Hematopoietic multipotent progenitor cell treated with erythropoietin and hydrocortisone succinate and interleukin-3 and kit ligand, for 6 days (in vitro differentiated cells): ENCODE measurements around the gene DOK7.

Experiments used
- DNase-seq: peaks from one replicate; pipeline ENCODE4 v3.0.0-alpha.2; 2015

Gene DOK7

DNA sequence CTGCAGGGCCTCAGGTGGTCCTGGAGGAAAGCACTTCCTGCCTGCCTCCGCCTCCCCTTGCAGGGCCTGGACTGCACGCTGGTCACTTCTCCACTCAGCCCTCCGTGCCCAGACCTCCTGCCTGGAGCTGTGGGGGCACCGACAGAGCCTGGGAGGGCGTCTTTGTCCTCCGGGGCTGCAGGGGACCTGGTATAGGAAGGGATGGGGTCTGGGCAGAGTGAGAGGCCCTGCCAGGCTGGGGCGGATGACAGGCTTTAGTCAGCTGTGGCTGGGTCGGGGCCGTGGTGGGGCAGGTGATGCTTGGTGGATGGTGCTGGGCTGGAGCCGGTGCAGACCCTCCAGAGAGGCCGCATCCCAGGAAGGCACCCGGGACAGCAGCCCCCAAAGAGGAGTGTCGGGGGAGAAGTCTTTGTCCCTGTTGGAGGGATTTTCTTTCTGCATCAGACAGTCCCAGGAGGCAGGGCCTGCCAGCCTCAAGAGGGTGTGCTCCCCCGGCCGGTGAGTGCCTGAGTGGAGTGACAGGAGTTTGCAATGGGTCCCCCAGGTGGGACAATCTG lies 1.3 kb downstream of the DOK7 start:
- no peak for DNase-seq

DNA sequence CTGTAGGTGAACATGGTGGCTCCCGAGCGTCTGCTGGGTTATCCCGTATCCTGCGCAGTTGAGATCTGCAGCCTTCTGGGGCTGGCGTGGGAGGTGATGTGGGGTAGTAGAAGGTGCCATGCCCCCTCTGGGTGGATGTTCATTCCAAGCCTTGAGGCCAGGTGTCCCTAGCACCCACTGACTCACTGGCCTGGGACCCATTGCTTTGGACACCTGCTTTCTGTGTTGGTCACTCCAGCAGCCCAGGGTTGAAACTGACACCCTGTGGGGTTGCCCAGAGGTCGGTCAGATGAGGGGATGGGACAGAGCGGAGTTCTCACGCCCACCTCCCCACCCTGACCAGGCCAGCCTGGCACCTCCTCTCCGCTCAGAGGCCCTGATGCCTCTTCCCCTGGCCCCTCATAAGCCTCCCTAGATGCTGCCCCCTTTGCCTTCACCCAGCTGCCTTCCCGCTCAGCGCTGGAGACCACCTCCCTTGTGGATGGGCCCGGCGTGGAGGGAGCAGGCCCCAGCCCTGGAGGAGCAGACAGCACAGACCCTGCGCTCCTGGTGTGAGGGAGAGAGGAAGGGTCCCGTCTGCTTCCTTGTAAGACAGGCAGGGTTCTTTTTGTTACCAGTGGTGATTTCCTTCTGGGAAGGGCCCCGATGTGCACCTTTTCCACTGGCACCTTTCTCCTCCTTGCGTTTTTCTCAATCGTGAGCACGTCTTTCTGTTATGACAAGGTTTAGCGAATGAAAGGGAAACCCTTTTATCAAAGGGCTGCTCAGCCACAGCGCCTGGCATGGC lies 2.0 kb downstream of the DOK7 start:
- DNase-seq: no peak

DNA sequence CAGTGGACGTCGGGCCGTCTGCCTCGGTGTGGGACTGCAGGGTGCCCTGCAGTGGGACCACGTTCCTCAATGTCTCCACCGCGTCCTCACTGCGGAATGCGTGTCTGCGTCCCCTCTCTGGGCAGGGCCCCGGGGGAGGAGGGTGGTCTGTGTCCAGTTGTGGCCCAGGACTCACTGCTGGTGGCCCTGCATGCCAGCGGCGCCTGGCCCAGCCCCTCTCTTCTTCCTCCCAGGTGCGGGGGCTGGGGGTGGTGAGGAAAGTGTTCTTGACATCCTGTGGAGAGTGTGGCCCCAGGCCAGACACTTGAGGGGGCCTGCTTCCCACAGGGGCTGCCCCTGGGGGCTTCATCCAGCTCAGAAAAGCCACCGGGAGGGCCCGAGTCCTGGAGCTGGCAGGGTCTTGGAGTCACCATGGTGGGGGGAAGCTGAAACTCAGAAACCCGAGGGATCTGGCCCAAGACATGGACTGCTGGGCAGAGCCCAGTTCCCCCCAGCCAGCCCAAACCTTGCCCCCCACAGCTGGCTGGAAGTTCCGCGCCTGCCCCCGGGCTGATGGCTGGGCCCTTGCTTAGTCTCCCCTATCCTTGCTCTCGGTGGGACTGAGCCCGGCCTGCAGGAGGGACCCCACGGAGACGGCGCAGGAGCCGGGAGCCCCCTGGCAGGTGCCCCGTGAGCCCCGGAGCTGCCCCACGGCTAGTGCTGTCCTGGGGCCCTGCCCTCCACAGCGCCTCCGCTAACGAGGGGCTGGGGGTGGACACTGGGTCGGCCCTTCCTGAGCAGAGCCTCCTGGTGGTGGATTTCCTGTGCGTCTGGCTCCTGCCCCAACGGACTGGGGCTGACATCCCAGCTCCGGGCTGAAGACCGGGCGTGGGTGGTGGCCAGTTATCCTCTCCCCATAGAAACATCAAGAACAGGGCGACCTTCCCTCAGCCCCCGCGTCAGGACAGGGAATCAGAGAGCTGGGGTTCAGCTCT lies 2.9 kb downstream of the DOK7 start:
- DNase-seq: no peak

DNA sequence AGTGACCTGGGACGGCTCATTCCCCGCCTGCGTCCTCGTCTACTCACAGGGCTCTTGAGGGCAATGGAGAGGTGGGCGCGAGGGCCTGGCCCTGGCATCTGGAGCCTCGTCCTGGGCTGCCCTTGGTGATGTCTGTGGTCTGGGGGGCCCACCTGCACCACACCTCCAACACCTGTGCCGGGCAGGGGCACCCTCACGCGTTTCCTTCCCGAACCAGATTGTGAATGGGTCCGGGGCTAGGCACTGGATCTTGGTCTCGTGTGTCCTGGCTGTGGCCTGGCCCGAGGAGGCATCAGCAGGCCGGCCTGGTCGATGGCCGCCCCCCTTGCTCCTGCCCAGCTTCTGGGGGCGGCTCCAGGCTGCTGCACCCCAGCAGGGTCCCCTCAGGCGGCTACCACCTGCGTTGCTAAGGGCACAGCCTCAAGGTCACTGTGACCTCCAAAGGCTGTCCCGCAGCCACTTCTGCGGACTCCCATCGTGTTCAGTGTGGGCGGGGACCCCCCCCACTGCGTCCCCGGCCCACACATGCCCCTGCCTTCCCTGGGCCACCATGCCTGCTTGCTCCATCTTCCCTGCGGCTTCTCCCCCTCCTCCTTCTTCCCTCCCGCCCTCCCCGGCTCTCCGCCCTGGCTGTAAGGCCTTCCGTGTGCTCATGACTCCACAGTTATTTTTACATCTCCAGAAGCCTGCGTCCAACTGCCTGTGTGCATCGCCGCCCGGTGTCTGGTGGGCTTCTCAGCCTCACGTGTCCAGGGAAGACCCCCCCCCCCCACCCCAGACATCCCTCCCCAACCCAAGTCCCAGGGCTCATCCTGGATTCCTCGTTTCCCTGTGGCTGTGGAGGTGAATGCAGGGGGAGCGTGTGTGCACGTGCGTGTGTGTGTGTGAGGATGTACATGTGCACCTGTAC lies 3.8 kb downstream of the DOK7 start:
- DNase-seq: no peak

DNA sequence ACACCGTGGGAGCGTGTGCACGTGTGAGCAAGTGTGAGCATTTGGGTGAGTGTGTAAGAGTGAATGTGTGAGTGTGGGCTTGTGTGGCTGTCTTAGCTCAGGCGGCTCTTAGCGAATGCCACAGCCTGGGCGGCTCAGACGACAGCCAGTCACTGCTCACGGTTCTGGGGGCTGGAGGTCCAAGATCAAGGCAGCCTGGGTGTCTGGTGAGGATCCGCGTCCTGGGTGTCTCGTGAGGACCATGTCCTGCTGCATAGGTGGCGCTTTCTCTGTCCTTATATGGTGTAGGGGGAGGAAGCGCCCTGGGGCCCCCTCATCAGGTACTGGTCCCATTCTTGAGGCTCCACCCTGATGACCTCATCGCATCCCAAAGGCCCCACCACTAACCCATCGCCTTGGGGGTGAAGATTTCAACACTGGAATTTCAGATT lies 4.5 kb downstream of the DOK7 start:
- DNase-seq: no peak

DNA sequence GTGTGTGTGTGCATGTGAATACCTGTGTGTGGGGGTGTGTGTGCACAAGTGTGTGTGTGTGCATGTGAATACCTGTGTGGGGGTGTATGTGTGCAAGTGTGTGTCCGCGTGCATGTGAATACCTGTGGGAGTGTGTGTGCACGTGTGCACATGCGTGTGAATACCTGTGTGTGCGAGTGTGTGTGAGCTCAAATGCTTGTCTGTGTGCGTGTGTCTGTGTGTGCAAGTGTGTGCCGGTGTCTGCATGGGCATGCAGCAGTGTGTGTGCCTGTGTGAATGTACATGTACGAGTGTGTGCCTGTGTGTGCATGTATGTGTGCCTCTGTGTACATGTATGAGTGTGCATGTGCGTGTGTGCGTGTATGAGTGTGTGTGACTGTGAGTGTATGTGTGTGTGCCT lies 5.0 kb downstream of the DOK7 start:
- DNase-seq: no peak

DNA sequence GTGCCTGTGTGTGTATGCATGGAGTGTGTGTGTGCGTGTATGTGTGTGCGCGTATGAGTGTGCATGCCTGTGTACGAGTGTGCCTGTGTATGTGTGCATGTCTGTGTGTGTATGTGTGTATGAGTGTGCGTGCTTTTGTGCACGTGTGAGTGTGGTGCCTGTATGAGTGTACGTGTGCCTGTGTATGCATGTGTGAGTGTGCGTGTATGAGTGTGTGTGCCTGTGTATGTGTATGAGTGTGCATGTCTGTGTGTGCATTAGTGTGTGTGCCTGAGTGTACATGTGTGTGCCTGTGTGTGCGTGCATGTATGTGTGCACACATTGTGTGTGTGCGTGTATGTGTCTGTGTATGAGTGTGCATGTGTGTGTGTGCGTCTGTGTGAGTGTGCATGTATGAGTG lies 5.7 kb downstream of the DOK7 start:
- DNase-seq: no peak

DNA sequence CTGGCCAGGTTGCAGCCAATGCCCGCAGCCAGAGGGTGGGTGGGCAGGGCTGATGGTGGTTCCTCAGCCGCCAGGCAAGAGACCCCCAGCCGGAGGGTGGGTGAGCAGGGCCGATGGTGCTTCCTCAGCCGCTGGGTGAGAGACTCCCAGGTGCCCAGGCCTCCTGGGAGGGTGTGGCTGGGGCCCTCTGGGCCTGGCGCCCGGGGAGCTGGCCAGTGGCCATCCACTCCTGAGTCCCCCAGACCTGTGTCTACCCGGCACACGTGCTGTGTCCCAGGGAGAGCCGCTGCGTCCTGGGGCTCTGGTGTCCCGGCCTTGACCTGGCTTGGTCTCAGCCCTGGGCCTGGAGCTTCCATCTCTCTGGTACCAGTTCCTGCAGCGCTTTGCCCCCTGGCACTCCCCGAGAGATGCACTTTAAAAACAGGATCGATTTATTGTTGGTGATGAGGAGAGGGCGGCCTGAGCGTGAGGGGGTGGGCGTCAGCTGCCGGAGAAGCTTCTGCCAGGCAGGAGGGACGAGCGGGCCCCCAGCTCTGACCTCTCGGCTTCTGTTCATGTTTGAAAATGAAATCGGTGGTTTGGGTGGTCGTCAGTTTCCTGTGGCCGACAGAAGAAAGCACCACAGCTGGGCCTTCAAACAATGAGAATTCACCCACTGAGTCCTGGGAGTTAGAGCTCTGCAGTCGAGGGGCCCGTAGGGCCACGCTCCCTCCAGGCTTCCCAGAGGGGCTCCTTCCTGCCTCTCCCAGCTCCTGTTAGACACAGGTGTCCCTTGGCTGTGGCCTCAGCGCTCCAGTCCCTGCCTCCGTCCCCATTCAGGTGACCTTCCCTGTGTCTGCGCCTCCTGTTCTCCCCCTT lies 6.5 kb downstream of the DOK7 start:
- DNase-seq: no peak

DNA sequence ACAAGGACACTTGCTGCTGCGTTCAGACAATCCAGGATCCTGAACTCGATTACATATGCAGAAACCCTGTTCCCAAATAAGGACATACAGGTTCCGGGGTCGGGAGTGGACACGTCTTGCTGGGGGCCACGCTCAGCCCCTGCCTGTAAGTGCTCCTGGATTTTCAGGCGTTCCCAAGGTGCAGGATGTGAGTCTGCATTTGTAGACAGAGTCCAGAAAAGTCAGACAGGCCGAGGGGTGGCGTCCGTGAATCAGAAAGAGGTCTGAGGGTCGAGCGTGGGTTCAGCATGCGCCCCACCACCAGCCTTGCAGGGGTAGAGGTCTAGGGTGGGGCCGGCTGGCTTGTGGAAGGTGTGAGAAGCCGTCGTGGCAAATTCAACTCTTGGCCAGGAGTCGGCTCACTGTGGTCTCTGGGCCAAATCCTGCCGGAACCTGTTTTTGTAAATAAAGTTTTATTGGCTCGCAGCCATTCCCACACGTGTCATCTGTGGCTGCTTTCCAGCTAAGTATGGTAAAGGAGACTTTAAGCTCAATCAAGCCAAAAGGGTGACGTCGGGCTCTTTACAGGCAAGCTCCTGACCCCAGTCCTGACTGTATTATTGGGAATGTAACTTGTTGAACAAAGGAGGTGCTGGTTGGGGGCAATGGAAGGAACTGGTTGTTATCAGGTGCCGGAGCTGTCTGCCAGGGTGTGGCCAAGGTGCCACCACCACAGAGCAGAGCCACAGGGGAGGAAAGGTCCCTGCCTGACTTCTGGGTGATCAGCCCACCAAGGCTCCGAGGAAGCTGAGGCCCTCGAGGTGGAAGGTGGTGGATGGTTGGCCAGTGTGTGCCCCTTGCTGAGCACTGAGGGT lies 7.4 kb downstream of the DOK7 start:
- DNase-seq: no peak

DNA sequence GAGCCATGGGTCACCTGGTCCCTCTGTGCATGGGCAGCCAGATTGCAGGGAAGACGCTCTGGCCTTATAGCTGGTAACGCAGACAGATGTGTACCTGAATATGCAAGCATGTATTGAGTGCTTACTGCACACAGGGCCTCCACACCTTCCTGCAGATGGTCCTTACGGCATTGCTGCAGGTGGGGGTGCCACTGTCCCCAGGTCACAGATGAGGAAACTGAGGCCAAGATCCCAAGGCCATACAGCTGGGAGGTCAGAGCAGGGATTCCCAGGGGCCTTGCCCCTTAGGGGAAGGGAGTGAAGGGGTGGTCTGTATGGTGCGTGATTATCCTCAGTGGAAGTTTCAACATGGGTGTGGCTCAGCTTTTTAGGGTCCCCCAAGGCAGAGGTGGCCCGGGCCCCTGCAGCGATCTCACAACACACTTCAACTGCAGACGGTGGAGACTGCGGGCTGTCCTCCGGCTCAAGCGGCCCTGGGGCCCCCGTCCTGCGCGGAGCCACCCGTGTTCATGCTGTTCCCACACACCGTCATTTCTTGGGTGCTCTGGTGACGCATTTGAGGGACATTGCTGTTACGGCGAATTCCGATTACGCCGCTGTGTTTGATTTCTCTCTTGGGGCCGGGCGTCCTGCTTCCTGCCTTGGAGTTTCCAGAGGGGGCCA lies 8.1 kb downstream of the DOK7 start:
- no peak for DNase-seq

DNA sequence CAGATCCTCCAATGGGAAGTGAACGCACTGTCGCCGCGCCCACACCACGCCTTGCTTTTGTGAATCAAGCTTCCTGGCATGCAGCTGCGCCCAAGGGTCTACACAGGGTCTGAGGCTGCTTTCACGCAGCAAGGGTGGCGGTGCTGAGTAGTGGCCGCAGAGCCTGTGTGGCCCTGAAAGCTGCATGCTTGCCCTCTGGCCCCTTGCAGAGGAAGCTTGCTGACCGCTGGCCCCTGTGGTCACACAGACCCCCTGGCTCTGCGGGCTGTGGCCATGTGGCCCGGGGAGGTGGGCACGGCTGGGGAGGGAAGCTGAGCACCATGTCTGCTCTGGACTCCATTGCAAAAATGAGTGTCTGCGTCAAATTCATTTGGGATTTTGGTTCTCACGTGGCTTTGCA lies 8.8 kb downstream of the DOK7 start:
- DNase-seq: no peak

DNA sequence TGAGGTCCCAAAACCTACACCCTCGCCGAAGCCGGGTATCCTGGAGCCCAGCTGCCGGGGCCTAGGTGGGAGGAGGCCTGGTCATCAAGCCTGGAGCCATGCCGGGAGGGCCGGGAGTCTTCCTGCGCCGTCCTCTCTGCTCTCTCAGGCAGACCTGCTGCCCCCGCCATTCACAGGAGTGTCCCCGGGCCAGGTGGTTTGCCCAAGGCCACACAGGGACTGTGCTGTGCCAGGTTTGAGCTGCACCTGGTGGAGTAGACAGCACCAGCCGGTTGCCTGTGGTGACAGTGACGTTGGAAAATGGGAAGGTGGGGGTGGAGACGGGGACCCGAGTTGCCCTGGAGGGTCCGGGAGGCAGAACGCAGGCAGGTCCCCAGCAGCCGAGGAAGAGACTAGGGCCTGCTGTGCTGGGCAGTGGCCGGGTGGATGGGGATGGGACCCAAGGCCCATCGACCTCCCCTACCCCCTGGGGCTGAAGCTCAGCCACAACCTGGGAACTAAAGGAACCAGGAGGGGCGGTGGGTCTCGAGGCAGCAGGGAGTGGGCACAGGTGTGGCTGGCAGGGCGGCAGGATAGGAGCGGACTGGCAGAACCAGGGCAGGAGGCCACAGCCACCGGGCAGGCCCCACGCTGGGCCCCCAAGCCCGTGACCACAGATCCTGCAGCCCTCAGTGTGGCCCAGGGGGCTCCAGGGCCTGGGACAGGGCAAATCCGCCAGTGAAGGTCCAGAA lies 9.5 kb downstream of the DOK7 start:
- DNase-seq: no peak

DNA sequence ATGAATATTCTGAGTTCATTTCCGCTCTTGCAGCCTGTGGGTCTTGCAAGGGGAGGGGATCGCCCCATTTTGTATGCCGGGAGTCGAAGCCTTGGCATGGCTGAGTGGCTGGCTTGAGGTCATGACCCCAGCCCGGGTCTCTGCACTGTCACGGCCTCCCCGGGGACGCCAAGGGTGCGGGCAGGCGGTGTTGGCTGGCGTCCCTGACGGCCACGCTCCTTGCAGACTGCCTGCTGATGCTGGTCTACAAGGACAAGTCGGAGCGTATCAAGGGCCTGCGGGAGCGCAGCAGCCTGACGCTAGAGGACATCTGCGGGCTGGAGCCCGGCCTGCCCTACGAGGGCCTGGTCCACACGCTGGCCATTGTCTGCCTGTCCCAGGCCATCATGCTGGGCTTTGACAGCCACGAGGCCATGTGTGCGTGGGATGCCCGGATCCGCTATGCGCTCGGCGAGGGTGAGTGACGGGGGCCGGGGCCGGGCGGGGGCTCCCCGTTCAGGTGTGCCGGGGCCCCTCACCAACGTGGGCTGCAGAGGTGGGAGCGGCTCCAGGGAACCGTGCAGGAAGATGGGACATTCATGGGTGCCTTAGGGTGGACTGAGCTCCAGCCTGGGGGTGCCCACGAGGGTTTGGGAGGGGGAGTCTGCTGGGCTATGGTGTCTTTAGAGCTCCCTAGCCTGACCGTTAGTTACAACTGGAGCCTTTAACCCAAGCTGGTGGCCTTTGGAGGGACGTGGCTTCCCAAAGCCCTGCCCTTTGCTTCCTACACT lies 10.3 kb downstream of the DOK7 start:
- no peak for DNase-seq

DNA sequence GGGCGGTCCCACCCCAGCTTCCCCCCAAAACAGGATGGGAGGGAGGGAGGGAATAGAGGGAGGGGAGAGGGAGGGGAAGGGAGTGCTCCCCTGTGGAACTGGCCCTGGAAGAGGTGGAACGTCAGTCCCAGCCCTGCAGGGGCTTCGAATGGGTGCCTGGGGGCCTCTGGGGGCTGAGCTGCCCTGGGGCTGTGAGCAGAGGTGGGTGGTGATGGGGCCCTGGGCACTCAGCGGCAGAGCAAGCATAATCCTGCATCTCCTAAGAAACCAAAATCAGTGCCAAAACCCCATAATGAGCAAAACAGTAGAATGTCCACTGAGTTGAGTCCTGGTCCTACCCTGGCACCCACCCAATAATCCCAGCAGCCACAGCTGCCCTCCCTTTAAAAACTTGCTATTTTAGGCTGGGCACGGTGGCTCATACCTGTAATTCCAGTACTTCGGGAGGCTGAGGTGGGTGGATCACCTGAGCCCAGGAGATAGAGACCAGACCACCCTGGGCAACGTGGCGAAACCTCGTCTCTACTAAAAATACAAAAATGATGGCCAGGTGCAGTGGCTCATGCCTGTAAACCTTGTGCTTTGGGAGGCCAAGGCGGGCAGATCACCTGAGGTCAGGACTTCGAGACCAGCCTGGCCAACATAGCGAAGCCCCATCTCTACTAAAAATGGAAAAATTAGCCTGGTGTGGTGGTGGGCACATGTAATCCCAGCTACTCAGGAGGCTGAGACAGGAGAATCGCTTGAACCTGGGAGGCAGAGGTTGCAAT lies 11.1 kb downstream of the DOK7 start:
- no peak for DNase-seq

DNA sequence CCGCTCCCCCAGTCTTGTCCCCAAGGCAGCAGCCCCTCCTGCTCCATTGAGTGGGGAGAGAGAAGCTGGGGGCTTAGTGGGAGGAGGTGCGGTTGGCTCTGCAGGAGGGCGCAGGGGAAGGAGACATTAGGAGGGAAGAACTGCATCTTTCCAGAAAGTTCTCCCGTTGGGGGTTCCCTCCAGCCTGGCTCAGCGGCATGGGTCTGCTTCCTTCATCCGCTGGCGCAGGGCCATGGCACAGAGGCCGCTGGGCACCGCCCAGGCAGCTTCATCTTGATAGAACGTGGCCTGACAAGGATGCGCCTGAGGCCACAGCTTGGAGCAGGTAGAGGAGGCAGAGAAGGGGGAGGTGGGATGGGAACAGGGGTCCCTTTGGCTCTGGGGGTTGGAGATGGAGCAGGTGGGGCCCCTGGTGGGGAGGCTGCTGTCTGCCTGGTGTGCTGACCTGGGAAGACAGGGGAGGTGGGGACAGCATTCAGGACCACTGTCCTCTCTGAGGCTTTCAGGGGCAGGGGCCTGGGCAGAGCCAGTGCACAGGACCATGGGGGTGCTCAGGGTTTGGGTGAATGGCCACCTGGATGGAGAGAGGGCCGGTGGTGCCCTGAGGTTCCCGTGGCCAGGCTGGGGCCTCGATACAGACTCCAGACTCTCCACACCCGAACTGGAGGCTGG lies 12.1 kb downstream of the DOK7 start:
- DNase-seq: no peak

DNA sequence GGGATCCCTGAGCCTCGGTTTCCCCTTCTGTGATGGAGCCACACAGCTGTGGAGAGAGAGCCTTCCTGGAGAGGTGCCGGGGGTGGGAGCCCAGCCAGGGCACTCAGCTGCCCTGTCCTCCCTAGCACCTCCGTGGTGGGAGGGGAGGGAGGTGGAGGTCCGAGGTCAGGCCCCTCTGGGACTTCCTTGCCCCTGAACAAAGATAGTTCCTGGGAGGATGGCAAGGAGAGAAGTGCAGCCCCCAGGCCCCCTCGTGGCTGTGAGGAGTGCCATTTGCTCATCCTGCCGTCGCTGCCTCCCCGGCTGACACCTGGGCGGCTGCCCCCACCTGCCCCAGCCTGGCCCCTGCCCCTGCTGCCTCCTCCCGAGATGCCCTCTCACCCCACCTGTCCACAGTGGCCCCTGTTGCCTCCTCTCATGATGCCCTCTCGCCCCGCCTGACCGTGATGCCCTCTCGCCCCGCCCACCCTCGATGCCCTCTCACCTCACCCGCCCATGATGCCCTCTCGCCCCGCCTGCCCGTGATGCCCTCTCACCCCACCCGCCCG lies 12.7 kb downstream of the DOK7 start:
- no peak for DNase-seq

DNA sequence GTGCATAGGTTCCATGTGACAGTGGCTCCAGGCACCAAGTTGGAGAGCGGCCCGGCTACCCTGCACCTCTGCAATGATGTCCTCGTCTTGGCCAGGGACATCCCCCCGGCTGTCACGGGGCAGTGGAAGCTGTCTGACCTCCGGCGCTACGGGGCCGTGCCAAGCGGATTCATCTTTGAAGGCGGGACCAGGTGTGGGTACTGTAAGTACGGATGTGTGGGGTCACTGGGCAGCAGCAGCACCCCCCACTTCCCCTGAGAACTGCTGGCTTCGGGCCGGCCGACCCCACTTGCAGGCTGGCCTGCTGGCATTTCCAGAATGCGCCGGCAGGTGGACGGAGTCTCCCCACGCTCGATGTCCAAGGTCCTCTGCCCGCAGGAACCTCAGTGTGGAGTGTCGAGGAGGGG lies 13.2 kb downstream of the DOK7 start:
- no peak for DNase-seq
